Measurements from ENCODE around the gene DTHD1.

DTHD1 gene

DNA sequence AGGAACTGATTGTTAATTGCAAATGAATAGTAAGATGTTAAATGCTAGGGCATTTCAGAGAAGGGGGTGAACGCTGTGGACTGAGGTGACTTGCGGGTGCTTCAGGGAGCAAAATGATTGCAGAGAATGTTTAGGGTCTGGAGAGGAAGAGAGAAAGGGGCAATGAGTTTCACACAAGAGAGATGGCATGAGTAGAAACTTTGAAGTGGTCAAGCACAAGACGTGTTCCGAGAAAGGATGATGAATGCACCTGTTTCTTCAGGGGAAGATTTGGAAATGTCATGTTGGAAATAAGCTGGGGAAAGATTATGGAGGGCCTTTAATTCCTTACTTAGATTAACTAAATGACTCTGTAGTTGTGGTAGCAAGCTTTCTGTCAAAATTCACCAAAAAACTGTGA lies 43.4 kb downstream of the DTHD1 start:
- no peak for TF ChIP-seq NFIC (IDR thresholded peaks at IDR 0.05)
- no peak for TF ChIP-seq YY1 (IDR thresholded peaks at IDR 0.05; ENCODE audit: low read depth)
- no peak for TF ChIP-seq TEAD4 (IDR thresholded peaks at IDR 0.05)
- no peak for TF ChIP-seq CREB1 (IDR thresholded peaks at IDR 0.05; ENCODE audit: low read depth)

DNA sequence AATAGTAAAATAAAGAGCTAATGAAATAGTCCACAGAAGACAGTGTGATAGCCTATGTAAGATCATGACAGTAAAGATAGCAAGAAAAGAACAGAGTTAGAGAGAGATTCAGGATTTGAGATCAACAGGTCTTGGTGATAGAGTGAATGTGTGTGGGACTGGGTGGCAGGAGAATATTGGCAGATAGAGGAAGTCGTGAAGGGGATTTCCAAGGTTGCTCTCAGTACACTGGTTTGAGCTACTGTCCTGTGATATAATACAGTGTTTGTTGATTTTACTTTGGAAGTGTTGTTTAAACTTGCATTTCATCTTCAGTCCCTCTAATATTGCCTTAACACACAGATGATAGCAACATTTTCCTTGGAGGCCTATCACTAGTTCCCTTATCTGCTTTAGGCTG lies 44.1 kb downstream of the DTHD1 start:
- TF ChIP-seq ZBTB7A (IDR thresholded peaks at IDR 0.05; ENCODE audit: low read depth) (no peak), TAF1 (IDR thresholded peaks at IDR 0.05; ENCODE audit: low read depth) (no peak), TEAD4 (IDR thresholded peaks at IDR 0.05) (no peak), CEBPB (IDR thresholded peaks at IDR 0.05) (no peak), RAD21 (IDR thresholded peaks at IDR 0.05; ENCODE audit: low read depth) (no peak), EGR1 (IDR thresholded peaks at IDR 0.05) (no peak), EP300 (IDR thresholded peaks at IDR 0.05; ENCODE audit: borderline replicate concordance) (no peak), FOXM1 (IDR thresholded peaks at IDR 0.05; ENCODE audit: borderline replicate concordance, low read depth) (no peak), YY1 (IDR thresholded peaks at IDR 0.05; ENCODE audit: low read depth) (no peak), CREB1 (IDR thresholded peaks at IDR 0.05; ENCODE audit: low read depth) (no peak), TCF12 (IDR thresholded peaks at IDR 0.05; ENCODE audit: low read depth) (no peak), NFIC (IDR thresholded peaks at IDR 0.05) (no peak)
- TF ChIP-seq, protein P1, sequence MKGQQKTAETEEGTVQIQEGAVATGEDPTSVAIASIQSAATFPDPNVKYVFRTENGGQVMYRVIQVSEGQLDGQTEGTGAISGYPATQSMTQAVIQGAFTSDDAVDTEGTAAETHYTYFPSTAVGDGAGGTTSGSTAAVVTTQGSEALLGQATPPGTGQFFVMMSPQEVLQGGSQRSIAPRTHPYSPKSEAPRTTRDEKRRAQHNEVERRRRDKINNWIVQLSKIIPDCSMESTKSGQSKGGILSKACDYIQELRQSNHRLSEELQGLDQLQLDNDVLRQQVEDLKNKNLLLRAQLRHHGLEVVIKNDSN (IDR thresholded peaks at IDR 0.05) = no peak
- TF ChIP-seq, protein P2, sequence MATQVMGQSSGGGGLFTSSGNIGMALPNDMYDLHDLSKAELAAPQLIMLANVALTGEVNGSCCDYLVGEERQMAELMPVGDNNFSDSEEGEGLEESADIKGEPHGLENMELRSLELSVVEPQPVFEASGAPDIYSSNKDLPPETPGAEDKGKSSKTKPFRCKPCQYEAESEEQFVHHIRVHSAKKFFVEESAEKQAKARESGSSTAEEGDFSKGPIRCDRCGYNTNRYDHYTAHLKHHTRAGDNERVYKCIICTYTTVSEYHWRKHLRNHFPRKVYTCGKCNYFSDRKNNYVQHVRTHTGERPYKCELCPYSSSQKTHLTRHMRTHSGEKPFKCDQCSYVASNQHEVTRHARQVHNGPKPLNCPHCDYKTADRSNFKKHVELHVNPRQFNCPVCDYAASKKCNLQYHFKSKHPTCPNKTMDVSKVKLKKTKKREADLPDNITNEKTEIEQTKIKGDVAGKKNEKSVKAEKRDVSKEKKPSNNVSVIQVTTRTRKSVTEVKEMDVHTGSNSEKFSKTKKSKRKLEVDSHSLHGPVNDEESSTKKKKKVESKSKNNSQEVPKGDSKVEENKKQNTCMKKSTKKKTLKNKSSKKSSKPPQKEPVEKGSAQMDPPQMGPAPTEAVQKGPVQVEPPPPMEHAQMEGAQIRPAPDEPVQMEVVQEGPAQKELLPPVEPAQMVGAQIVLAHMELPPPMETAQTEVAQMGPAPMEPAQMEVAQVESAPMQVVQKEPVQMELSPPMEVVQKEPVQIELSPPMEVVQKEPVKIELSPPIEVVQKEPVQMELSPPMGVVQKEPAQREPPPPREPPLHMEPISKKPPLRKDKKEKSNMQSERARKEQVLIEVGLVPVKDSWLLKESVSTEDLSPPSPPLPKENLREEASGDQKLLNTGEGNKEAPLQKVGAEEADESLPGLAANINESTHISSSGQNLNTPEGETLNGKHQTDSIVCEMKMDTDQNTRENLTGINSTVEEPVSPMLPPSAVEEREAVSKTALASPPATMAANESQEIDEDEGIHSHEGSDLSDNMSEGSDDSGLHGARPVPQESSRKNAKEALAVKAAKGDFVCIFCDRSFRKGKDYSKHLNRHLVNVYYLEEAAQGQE (IDR thresholded peaks at IDR 0.05; ENCODE audit: low read depth) = no peak
- TF ChIP-seq, protein P3, sequence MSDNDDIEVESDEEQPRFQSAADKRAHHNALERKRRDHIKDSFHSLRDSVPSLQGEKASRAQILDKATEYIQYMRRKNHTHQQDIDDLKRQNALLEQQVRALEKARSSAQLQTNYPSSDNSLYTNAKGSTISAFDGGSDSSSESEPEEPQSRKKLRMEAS (IDR thresholded peaks at IDR 0.05) = no peak

DNA sequence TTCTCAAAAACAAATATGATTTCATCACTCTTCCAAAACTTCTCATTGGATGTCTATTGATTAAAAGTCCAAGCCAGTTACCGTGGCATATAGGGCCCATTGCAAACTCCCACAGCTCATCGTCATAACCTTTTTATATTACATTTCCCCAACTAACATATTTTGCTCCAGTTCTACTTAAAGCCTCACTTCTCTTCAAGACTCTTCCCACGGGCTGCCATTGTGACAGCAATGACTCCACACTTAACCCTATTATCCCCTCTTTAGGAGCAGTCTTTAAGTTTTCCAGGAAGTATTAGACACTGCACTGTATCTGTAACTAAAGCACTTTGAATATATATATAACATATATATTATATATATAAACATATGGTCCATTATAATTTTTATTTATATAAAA lies 44.5 kb downstream of the DTHD1 start:
- no peak for TF ChIP-seq RAD21 (IDR thresholded peaks at IDR 0.05; ENCODE audit: low read depth)
- no peak for TF ChIP-seq ZBTB7A (IDR thresholded peaks at IDR 0.05; ENCODE audit: low read depth)
- TF ChIP-seq EP300 (IDR thresholded peaks at IDR 0.05; ENCODE audit: borderline replicate concordance) = no peak
- TF ChIP-seq, protein P1 (IDR thresholded peaks at IDR 0.05) = no peak
- no peak for TF ChIP-seq YY1 (IDR thresholded peaks at IDR 0.05; ENCODE audit: low read depth)
- no peak for TF ChIP-seq FOXM1 (IDR thresholded peaks at IDR 0.05; ENCODE audit: borderline replicate concordance, low read depth)
- no peak for TF ChIP-seq TAF1 (IDR thresholded peaks at IDR 0.05; ENCODE audit: low read depth)
- TF ChIP-seq CEBPB (IDR thresholded peaks at IDR 0.05) = no peak
- TF ChIP-seq TCF12 (IDR thresholded peaks at IDR 0.05; ENCODE audit: low read depth) = no peak
- TF ChIP-seq NFIC (IDR thresholded peaks at IDR 0.05) = no peak
- TF ChIP-seq EGR1 (IDR thresholded peaks at IDR 0.05) = no peak
- no peak for TF ChIP-seq TEAD4 (IDR thresholded peaks at IDR 0.05)
- no peak for TF ChIP-seq CREB1 (IDR thresholded peaks at IDR 0.05; ENCODE audit: low read depth)
- TF ChIP-seq, protein P2 (IDR thresholded peaks at IDR 0.05; ENCODE audit: low read depth) = no peak
- TF ChIP-seq, protein P3 (IDR thresholded peaks at IDR 0.05) = no peak

DNA sequence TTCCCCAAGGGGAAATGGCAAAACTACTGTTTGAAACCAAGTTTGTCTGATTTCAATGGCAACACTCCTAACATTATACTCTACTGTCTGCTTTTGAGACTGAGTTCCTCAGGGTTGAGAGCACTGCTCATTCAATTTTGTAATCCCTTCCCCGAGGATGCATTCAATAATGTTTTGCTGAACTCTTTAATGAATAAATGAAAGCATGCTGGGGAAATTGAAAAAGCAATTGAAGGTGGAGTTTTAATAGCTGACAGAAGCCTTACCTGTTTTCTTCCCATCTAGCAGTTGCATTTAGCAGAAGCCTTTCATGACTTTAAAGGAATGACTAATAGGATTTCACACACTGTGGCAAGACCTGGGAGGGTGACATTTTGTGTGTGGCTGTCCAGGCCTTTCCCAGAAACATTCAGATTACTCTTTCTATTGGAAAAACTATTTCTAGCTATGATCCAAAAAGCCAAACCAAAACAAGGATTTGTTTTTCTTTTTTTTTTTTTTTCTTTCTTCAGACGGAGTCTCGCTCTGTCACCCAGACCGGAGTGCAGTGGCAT lies 45.1 kb downstream of the DTHD1 start:
- no peak for TF ChIP-seq EGR1 (IDR thresholded peaks at IDR 0.05)

DNA sequence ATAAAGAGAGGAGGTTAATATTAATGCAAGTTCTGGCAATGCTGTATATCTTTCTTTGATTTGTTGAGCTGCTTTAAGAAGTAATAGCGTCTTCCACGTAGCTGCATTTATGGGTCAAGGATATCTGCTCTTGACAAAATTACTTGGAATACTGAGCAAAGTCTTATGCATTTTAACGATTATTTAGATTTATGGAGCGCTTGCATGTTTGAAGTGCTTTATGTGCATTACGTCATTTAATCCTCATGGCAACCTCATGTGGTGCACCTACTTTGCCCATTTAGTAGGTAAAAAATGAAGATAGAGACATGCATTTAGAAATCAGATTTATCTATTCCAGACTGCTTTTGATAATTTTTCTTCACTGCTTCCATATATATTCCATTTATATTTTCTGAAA lies 46.0 kb downstream of the DTHD1 start:
- TF ChIP-seq EGR1 (IDR thresholded peaks at IDR 0.05) = no peak
- TF ChIP-seq RAD21 (IDR thresholded peaks at IDR 0.05; ENCODE audit: low read depth) = no peak
- no peak for TF ChIP-seq NFIC (IDR thresholded peaks at IDR 0.05)
- TF ChIP-seq EP300 (IDR thresholded peaks at IDR 0.05; ENCODE audit: borderline replicate concordance) = no peak
- no peak for TF ChIP-seq YY1 (IDR thresholded peaks at IDR 0.05; ENCODE audit: low read depth)
- no peak for TF ChIP-seq CREB1 (IDR thresholded peaks at IDR 0.05; ENCODE audit: low read depth)
- no peak for TF ChIP-seq FOXM1 (IDR thresholded peaks at IDR 0.05; ENCODE audit: borderline replicate concordance, low read depth)
- TF ChIP-seq, protein P1 (IDR thresholded peaks at IDR 0.05) = no peak
- TF ChIP-seq, protein P2 (IDR thresholded peaks at IDR 0.05; ENCODE audit: low read depth) = no peak
- no peak for TF ChIP-seq TEAD4 (IDR thresholded peaks at IDR 0.05)

Measured in Ishikawa (cell line).